SK-MEL-5 (cell line): ENCODE results near the gene LENG8. TPM values are rescaled to one million over a fixed set of nuclear protein-coding genes. Genes with fewer than 3 reads are reported as not detected.

Source experiments
- DNase-seq: peaks from one replicate; pipeline ENCODE4 v3.0.0-alpha.2; 2016; ENCODE audit warnings: low read depth, low spot score
- in situ Hi-C: cut with HindIII; loops from 2 replicates; pipeline ENCODE4 v1.10.0; 2016; ENCODE audit warnings: low sequenced_read_pairs, high pct_unique_total_duplicates, low pct_unique_long_range_greater_than_20kb
- total RNA-seq: library from RNA; depleted of rRNA; stranded (reverse); fragments of >200 nt; shearing (Covaris generic); gene quantifications from 2 replicates; pipeline ENCODE4 v1.2.3, GENCODE V29; 2014

Gene LENG8
- total RNA-seq, 1 experiment from 2014 or later = 8.5 TPM

- in situ Hi-C loops = no loop called here
- no peak for DNase-seq
Measured at GRCh38 chr19:54455786-54456422, 6.9 kb downstream of the LENG8 start.

- no peak for DNase-seq
- in situ Hi-C loops = no loop called here
Measured at GRCh38 chr19:54456423-54457373, 7.7 kb downstream of the LENG8 start.

GRCh38 chr19:54457773-54458647 lies 9.0 kb downstream of the LENG8 start:
- DNase-seq = no peak
- in situ Hi-C loops = no loop called here

GRCh38 chr19:54458648-54459281 lies 9.8 kb downstream of the LENG8 start:
- in situ Hi-C loops = no loop called here
- no peak for DNase-seq

GRCh38 chr19:54459282-54460229 lies 10.6 kb downstream of the LENG8 start:
- in situ Hi-C loops = no loop called here
- DNase-seq = no peak

GRCh38 chr19:54460230-54461005 lies 11.4 kb downstream of the LENG8 start:
- no peak for DNase-seq
- in situ Hi-C loops = no loop called here

- in situ Hi-C loops = no loop called here
- DNase-seq = no peak
Measured at GRCh38 chr19:54461210-54461609, 12.2 kb downstream of the LENG8 start.

- no peak for DNase-seq
- in situ Hi-C loops = no loop called here
Measured at GRCh38 chr19:54461613-54462012, 12.6 kb downstream of the LENG8 start.

GRCh38 chr19:54462047-54462654 lies 13.2 kb downstream of the LENG8 start:
- no peak for DNase-seq
- in situ Hi-C loops = no loop called here

- in situ Hi-C loops = no loop called here
- peak; percentile 50 for DNase-seq
Measured at GRCh38 chr19:54462655-54463530, 13.9 kb downstream of the LENG8 start.

GRCh38 chr19:54463531-54464043 lies 14.6 kb downstream of the LENG8 start, which contains the start of gene LENG9:
TSS of gene LENG9 (minus strand) at chr19:54463778. CDS start at chr19:54463526, 252 bp downstream.
- in situ Hi-C loops = no loop called here
- peak; percentile 97 for DNase-seq

GRCh38 chr19:54464044-54464629 lies 15.1 kb downstream of the LENG8 start:
- peak; percentile 92 for DNase-seq
- in situ Hi-C loops = no loop called here

- in situ Hi-C loops = no loop called here
- DNase-seq = peak; percentile 85
Measured at GRCh38 chr19:54464630-54465425, 15.8 kb downstream of the LENG8 start.
